ENCODE results near the gene ACTC1.

Gene ACTC1

GRCh38 chr15:34754674-34755418 lies 40.5 kb downstream of the ACTC1 start, which contains the start of gene GJD2:
TSS of gene GJD2 (minus strand) at chr15:34754998. CDS start at chr15:34754488, 510 bp downstream.
- H3K4me1 ChIP-seq (ENCODE audit: control insufficient read depth, low read length) = no peaks in the 10 kb centered on the region
- no peaks in the 10 kb centered on the region for H3K9me2 ChIP-seq (replicated peaks; ENCODE audit: control insufficient read depth, low read length)
- peaks cover 14% of the 10 kb centered on the region for H3K27me3 ChIP-seq (ENCODE audit: control insufficient read depth, low read length)
- H3K4me2 ChIP-seq (ENCODE audit: low read length) = no peak within 1 kb of the TSS
- H3K27ac ChIP-seq (ENCODE audit: low read depth, low read length) = no peak within 1 kb of the TSS
- H4K20me1 ChIP-seq (ENCODE audit: control insufficient read depth, insufficient read depth, low read depth, low read length) = no peaks in the 10 kb centered on the region
- H3F3A ChIP-seq (ENCODE audit: control insufficient read depth, insufficient read depth) = no peaks in the 10 kb centered on the region
- no peak within 1 kb of the TSS for H3K4me3 ChIP-seq (ENCODE audit: low read length)
- no peaks in the 10 kb centered on the region for H3K79me2 ChIP-seq (ENCODE audit: control insufficient read depth, low read length)
- TF ChIP-seq EZH2phosphoT487 (IDR thresholded peaks at IDR 0.05; ENCODE audit: borderline replicate concordance, low read length) = no peak
- TF ChIP-seq, protein P1, sequence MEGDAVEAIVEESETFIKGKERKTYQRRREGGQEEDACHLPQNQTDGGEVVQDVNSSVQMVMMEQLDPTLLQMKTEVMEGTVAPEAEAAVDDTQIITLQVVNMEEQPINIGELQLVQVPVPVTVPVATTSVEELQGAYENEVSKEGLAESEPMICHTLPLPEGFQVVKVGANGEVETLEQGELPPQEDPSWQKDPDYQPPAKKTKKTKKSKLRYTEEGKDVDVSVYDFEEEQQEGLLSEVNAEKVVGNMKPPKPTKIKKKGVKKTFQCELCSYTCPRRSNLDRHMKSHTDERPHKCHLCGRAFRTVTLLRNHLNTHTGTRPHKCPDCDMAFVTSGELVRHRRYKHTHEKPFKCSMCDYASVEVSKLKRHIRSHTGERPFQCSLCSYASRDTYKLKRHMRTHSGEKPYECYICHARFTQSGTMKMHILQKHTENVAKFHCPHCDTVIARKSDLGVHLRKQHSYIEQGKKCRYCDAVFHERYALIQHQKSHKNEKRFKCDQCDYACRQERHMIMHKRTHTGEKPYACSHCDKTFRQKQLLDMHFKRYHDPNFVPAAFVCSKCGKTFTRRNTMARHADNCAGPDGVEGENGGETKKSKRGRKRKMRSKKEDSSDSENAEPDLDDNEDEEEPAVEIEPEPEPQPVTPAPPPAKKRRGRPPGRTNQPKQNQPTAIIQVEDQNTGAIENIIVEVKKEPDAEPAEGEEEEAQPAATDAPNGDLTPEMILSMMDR (IDR thresholded peaks at IDR 0.05; ENCODE audit: low read depth, low read length, poor library complexity, severe bottlenecking) = no peak
- H3K9me3 ChIP-seq (ENCODE audit: control insufficient read depth, insufficient read depth, low read length) = no peaks in the 10 kb centered on the region
- H3K36me3 ChIP-seq (ENCODE audit: control insufficient read depth, low read length) = no peaks in the 10 kb centered on the region

DNA sequence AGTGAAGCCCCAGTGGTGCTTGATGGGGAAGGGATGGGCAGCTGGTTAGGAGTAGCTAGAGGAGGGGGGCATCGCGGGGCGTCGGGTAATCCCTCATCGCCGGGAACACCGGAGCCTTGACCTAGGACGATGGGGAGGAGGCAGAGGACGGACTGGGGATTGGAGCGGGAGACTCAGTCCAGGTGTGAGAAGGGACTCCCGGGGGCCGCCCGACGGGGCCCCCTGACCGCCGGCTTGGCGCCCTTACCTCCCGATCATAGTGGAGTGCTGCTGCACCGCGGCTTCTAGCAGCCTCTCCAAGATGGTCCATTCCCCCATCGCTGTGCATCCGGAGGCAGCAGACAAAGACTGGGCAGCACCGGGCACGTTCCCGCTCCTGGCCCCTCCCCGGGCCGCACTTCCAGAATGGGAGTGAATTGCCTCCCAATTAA lies 41.2 kb downstream of the ACTC1 start:
- no peak overlapping the region for H3K27ac ChIP-seq (ENCODE audit: low read depth, low read length)
- TF ChIP-seq, protein P1 (IDR thresholded peaks at IDR 0.05; ENCODE audit: low read depth, low read length, poor library complexity, severe bottlenecking) = no peak
- TF ChIP-seq EZH2phosphoT487 (IDR thresholded peaks at IDR 0.05; ENCODE audit: borderline replicate concordance, low read length) = no peak
- H3F3A ChIP-seq (ENCODE audit: control insufficient read depth, insufficient read depth) = no peaks in the 10 kb centered on the region
- no peak overlapping the region for H3K4me3 ChIP-seq (ENCODE audit: low read length)
- H3K79me2 ChIP-seq (ENCODE audit: control insufficient read depth, low read length) = no peaks in the 10 kb centered on the region
- no peaks in the 10 kb centered on the region for H3K9me2 ChIP-seq (replicated peaks; ENCODE audit: control insufficient read depth, low read length)
- H3K9me3 ChIP-seq (ENCODE audit: control insufficient read depth, insufficient read depth, low read length) = no peaks in the 10 kb centered on the region
- H3K36me3 ChIP-seq (ENCODE audit: control insufficient read depth, low read length) = no peaks in the 10 kb centered on the region
- no peaks in the 10 kb centered on the region for H3K4me1 ChIP-seq (ENCODE audit: control insufficient read depth, low read length)
- H3K4me2 ChIP-seq (ENCODE audit: low read length) = no peak overlapping the region
- H3K27me3 ChIP-seq (ENCODE audit: control insufficient read depth, low read length) = peaks cover 14% of the 10 kb centered on the region
- no peaks in the 10 kb centered on the region for H4K20me1 ChIP-seq (ENCODE audit: control insufficient read depth, insufficient read depth, low read depth, low read length)

DNA sequence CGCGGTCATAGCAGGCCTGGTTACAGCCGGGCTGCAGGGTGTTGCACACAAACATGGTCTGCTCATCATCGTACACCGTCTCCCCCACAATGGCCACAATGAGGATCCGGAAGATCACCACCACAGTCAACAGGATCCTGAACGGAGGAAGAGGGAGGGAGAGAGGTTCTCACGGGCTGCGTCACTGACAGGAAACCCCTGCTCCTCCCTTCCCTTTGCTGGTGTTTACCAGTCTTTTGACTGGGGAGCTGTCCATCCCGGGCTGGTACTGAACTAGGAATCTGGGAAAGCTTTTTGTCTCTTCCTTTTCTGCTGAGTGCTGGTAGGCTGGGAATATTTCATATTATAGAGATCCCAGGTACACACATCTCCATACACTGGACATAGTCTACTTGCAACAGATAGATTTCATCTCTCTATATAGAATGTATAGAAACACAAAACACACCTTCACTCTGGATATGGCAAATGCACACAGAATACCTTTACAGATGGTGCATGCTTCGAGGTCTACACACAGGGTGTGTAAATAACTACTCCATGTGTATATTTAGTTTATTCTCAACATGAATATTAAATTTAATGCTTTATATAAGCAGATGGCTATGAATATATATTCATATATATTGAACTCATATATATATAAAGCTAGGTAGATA lies 42.0 kb downstream of the ACTC1 start:
- H3K27me3 ChIP-seq (ENCODE audit: control insufficient read depth, low read length) = peaks cover 14% of the 10 kb centered on the region
- no peak overlapping the region for H3K27ac ChIP-seq (ENCODE audit: low read depth, low read length)

More for the DNA sequence above, 42.0 kb downstream of the ACTC1 start:
- H3K4me1 ChIP-seq (ENCODE audit: control insufficient read depth, low read length) = no peaks in the 10 kb centered on the region
- no peak overlapping the region for H3K4me2 ChIP-seq (ENCODE audit: low read length)
- H3K79me2 ChIP-seq (ENCODE audit: control insufficient read depth, low read length) = no peaks in the 10 kb centered on the region
- no peaks in the 10 kb centered on the region for H3K36me3 ChIP-seq (ENCODE audit: control insufficient read depth, low read length)
- no peaks in the 10 kb centered on the region for H4K20me1 ChIP-seq (ENCODE audit: control insufficient read depth, insufficient read depth, low read depth, low read length)
- H3K9me3 ChIP-seq (ENCODE audit: control insufficient read depth, insufficient read depth, low read length) = no peaks in the 10 kb centered on the region
- no peaks in the 10 kb centered on the region for H3F3A ChIP-seq (ENCODE audit: control insufficient read depth, insufficient read depth)
- TF ChIP-seq, protein P1 (IDR thresholded peaks at IDR 0.05; ENCODE audit: low read depth, low read length, poor library complexity, severe bottlenecking) = no peak
- H3K4me3 ChIP-seq (ENCODE audit: low read length) = no peak overlapping the region
- no peaks in the 10 kb centered on the region for H3K9me2 ChIP-seq (replicated peaks; ENCODE audit: control insufficient read depth, low read length)

Measured in DOHH2 (cell line).